Esophagus mucosa (tissue), 1 donor: ENCODE measurements around the gene LPCAT2. TPM values are rescaled to one million over a fixed set of nuclear protein-coding genes. Genes with fewer than 3 reads are reported as not detected.
"Not testable (repeated sequence)": the region's sequence is repeated elsewhere in the genome, so short reads cannot be mapped to it uniquely, and the experiment has no call there.

Experiments used
- ATAC-seq: fragments of 200-7000 bp; cut with Tn5 transposase; one replicate; pipeline ENCODE4 v1.9.1; 2020
- total RNA-seq: library from RNA; stranded (reverse); gene quantifications from one replicate; pipeline ENCODE4 v1.2.4, GENCODE V29; 2023
- donor health status: DM: yes; HTN: yes; CAD: no.

Gene LPCAT2
- total RNA-seq, 1 donor from 2014 or later: 9.8 TPM

DNA sequence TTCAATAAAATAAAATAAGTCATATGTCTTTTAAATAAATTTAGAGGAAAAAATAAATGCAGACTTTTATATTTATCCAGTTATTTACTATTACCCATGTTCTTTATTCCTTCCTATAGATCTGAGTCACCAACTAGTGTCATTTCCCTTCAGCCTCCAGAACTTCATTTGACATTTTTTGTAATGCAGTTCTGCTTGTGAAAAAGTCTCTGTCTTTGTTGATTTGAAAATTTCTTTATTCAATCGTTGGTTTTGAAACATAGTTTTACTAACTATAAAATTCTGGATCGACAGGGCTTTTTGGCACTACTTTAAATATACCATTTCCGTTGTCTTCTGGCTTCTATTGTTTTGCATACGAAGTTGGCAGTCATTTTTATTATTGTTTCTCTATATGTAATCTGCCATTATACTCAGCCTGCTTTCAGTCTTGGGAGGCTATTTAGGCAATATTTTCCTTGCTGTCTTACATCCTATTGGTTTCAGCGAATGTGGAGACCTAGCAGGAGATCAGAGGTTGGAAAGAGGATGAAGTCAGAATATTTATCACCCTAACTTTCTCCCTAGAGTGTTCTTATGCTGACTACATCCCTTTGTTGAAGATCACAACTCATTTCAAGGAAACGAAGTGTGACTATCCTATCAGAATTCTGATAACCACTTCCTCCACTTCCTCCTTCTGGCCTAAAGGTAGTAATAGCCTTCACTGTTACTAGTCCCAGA is 104.9 kb downstream of the LPCAT2 start:
- ATAC-seq: no peak

- ATAC-seq: no peak
Measured at GRCh38 chr16:55615071-55615470, 106.2 kb downstream of the LPCAT2 start.

DNA sequence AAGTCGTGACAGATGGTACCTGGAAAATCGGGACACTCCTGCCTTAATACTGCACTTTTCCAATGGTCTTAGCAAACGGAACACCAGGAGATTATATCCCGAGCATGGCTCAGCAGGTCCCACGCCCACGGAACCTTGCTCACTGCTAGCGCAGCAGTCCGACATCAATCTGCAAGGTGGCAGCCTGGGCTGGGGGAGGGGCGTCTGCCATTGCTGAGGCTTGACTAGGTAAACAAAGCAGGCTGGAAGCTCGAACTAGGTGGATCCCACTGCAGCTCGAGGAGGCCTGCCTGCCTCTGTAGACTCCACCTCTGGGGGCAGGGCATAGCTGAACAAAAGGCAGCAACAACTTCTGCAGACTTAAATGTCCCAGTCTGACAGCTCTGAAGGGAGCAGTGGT is 106.8 kb downstream of the LPCAT2 start:
- ATAC-seq: not testable (repeated sequence)

DNA sequence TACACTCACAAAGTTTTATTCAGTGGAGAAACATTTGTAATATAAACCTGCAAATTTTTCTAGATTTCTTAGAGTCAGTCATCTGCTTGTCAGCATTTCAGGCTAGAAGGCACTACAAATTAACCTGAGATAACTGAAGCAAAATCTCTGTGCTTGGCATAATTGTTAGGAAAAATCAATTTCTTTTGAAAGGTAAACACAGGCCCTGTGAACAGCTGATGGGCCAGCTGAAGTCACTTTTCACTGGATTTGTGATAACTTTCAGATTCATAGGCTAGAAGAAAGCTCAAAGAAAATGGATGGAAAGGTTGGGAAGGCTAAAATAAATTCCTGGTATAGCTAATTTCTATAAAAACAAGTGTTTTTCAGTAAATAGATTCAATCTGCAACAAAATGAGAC is 112.9 kb downstream of the LPCAT2 start:
- no peak for ATAC-seq

DNA sequence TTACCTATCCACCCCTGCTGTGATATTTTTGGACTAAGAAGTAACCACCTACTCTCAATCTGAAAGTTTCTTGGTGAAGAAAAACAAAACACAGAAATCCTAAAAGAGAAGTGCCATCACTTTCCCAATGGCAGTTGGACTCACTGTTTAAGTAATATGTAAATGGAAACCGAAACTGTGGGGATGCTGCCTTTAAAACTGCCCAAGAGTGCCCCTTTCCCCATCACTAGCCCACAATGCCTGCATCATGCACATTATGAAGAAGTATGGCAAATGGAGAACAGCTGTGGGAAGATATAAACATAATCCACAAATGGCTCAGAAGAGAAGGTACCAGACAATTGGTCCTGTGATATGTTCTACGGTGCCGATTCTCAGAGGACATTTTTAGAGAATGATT is 113.4 kb downstream of the LPCAT2 start:
- ATAC-seq: no peak

- ATAC-seq: peak; percentile 73
Measured at GRCh38 chr16:55622930-55623561, 114.2 kb downstream of the LPCAT2 start.

- ATAC-seq: no peak
Measured at GRCh38 chr16:55623640-55624039, 114.8 kb downstream of the LPCAT2 start.

DNA sequence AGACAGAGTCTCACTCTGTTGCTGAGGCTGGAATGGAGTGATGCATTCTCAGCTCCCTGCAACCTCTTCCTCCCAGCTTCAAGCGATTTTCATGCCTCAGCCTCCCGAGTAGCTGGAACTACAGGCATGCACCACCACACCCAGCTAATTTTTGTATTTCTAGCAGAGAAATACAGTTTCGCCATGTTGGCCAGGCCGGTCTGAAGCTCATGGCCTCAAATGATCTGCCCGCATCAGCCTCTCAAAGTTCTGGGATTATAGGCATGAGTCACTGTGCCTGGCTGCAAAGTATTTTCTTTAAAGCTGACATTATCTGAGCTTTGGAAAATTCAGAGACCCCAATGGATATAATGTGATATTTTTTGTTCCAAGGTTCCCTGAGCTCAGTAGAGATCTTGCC is 115.8 kb downstream of the LPCAT2 start:
- ATAC-seq: no peak

GRCh38 chr16:55625843-55626242 is 117.0 kb downstream of the LPCAT2 start:
- ATAC-seq: no peak

DNA sequence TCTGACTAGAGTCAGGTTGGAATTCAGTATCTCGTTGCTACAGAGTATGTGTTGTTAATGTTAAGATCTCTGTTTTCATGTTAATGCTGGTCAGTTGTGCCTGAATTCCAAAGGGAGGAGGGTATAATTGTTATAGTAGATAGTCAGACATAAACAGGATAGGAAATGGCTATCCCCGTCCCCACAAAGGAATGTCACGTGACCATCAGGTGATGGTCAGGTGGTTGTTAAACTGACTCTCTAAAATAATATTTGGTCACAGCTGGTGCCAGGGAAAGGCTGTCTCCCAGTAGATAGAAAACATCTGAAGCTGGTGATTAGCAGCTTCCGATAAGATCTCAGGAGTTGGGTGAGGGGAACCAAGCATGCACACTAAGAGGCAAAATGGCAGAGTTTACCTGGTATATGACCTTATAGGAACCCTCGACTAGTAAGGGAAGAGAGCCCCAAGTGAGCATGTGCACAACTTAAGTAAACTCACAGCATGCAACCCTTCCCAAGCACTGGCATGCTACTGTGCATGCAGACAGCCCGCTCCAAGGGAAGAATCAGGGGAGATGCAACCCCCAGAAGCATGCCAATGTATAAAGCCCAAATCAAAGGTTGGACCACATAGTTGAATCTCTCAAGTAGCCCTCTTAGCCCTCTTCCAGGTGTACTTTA is 119.6 kb downstream of the LPCAT2 start:
- no peak for ATAC-seq

GRCh38 chr16:55630774-55631173 is 121.9 kb downstream of the LPCAT2 start:
- ATAC-seq: no peak

GRCh38 chr16:55632259-55632658 is 123.4 kb downstream of the LPCAT2 start:
- no peak for ATAC-seq

GRCh38 chr16:55634193-55634592 is 125.3 kb downstream of the LPCAT2 start:
- ATAC-seq: no peak

Other genes with a start within 250 kb of the LPCAT2 start
- gene IRX6, start 184.9 kb upstream of the LPCAT2 start, total RNA-seq: 0.08 TPM
- 18.5 TPM for gene MMP2, start 29.9 kb upstream of the LPCAT2 start, total RNA-seq
- gene CAPNS2, start 57.6 kb downstream of the LPCAT2 start, total RNA-seq: 28.0 TPM
- not detected for gene SLC6A2, start 146.9 kb downstream of the LPCAT2 start, total RNA-seq